ENCODE results near the gene UBASH3B.

The UBASH3B gene

DNA sequence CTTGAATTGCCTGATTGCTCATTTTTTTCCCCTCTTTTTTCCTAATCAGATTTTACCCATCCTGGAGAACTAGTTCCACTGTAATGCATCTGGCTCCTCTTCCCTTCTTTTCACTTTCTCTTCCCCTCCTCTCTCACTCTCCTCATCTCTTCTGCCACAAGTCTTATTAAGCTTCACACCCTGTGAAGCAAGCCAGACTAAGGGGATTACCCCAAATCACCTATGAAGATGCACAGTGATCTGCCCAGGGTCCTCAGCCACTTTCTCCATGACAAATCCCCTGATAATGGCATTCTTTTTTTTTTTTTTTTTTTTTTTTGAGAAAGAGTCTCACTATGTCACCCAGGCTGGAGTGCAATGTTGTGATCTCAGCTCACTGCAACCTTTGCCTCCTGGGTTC is 11.2 kb downstream of the UBASH3B start:
- H3K36me3 ChIP-seq (ENCODE audit: insufficient read depth, low read depth, low read length) = no peaks in the 10 kb centered on the region
- H3K27me3 ChIP-seq (ENCODE audit: insufficient read depth, low read length) = no peaks in the 10 kb centered on the region
- H3K4me3 ChIP-seq (ENCODE audit: low read length) = no peak overlapping the region
- H3K9me3 ChIP-seq (ENCODE audit: insufficient read depth, low read depth, low read length) = no peaks in the 10 kb centered on the region
- H3K9ac ChIP-seq (ENCODE audit: low read depth, low read length) = no peak overlapping the region
- no peaks in the 10 kb centered on the region for H3K4me1 ChIP-seq (ENCODE audit: insufficient read depth, low read length)
- no peak overlapping the region for H3K27ac ChIP-seq (ENCODE audit: low read length)

DNA sequence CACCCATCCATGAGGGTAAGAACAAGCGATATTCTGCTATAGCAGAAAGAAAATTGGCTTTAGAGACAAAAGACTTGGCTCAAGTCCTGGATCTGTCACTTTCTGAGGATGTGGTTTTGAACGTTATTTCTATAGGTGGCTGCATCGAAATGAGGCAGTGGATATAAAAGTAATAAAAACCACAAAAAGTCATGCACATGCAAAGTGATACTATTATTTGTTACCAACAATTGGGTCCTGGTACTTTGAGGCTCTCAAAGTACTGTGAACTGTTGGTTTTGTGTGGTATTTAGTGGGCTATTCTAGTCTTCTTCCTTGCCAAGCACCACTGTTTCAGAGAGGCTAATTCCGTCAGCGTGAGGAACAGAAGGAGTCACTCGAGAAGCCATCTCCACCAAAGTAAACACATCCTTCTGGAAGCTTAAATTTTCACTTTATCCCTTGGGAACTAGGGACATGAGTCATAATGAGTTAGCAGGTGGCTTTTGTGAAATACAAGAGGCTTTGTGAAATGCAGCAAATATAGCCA is 13.1 kb downstream of the UBASH3B start:
- Histone ChIP-seq H3K27me3 (ENCODE audit: insufficient read depth, low read length) (no peaks in the 10 kb centered on the region), H3K9me3 (ENCODE audit: insufficient read depth, low read depth, low read length) (no peaks in the 10 kb centered on the region), H3K27ac (ENCODE audit: low read length) (no peak overlapping the region), H3K4me1 (ENCODE audit: insufficient read depth, low read length) (no peaks in the 10 kb centered on the region), H3K4me3 (ENCODE audit: low read length) (no peak overlapping the region), H3K9ac (ENCODE audit: low read depth, low read length) (no peak overlapping the region), H3K36me3 (ENCODE audit: insufficient read depth, low read depth, low read length) (no peaks in the 10 kb centered on the region)

DNA sequence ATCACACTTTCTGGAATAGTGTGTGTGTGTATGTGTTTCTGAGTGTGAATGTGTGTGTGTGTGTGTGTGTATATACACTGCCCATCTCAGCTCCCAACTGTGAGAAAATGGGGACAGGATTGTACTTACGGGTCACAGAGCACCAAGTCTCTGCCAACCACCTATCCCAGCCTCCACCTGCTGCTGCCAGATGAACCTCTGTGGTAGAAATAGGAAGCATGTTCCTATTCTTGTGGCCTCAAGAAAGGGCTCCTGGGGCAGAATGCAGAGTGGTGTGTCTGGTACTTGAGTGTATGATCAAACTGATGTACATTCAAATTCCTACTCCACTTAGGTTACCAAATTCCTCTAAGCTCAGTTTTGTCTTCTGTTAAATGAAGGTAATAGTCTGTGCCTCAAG is 14.6 kb downstream of the UBASH3B start:
- Histone ChIP-seq H3K36me3 (ENCODE audit: insufficient read depth, low read depth, low read length) (no peaks in the 10 kb centered on the region), H3K27ac (ENCODE audit: low read length) (no peak overlapping the region), H3K27me3 (ENCODE audit: insufficient read depth, low read length) (no peaks in the 10 kb centered on the region), H3K4me3 (ENCODE audit: low read length) (no peak overlapping the region), H3K9ac (ENCODE audit: low read depth, low read length) (no peak overlapping the region), H3K9me3 (ENCODE audit: insufficient read depth, low read depth, low read length) (no peaks in the 10 kb centered on the region), H3K4me1 (ENCODE audit: insufficient read depth, low read length) (no peaks in the 10 kb centered on the region)

DNA sequence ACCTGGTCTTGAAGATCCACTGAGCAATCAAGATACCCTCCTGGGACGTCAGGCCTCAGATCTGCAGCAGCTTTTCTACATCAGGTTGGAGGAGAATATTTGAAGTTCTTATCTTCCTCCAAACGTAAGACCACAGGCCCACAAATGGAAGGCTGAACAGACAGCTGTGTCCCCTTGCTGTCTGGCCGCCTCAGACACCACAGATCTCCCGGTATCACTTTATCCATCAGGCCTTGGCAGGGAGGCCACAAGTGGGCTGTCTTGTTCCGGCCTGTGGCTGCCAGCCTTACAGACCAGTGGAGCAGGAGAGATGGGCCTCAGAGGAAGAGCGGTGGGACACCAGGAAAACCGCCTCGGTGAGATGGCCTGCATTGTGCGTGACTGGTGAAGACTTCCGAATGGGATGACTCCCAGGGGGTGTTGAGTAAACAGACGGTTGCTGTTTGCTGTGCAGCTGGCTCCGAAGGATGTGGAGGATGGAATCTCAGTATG is 15.9 kb downstream of the UBASH3B start:
- H3K4me1 ChIP-seq (ENCODE audit: insufficient read depth, low read length) = no peaks in the 10 kb centered on the region
- H3K36me3 ChIP-seq (ENCODE audit: insufficient read depth, low read depth, low read length) = no peaks in the 10 kb centered on the region
- H3K27me3 ChIP-seq (ENCODE audit: insufficient read depth, low read length) = no peaks in the 10 kb centered on the region
- H3K27ac ChIP-seq (ENCODE audit: low read length) = no peak overlapping the region
- no peak overlapping the region for H3K9ac ChIP-seq (ENCODE audit: low read depth, low read length)
- H3K9me3 ChIP-seq (ENCODE audit: insufficient read depth, low read depth, low read length) = no peaks in the 10 kb centered on the region
- no peak overlapping the region for H3K4me3 ChIP-seq (ENCODE audit: low read length)

DNA sequence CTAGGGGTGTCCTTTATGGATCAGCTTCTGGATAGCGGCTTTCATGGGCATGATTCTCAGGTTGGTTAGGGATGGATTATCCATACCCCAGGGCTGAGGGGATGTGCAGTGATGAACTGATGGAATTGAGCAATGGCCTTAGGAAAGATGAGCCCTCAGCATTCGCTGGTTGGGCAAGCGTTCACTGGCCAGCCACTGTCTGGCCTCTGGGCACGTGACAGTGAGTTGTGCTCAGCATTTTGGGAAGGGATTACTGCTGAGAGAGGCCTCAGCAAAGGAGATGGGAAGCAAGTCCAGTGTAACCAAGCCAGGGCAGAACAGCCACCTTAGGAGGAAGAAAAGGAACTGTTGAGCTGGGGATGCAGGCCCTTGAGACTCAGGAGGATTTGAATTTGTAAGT is 17.4 kb downstream of the UBASH3B start:
- H3K9me3 ChIP-seq (ENCODE audit: insufficient read depth, low read depth, low read length) = no peaks in the 10 kb centered on the region
- H3K36me3 ChIP-seq (ENCODE audit: insufficient read depth, low read depth, low read length) = no peaks in the 10 kb centered on the region
- no peaks in the 10 kb centered on the region for H3K27me3 ChIP-seq (ENCODE audit: insufficient read depth, low read length)
- no peak overlapping the region for H3K27ac ChIP-seq (ENCODE audit: low read length)
- no peak overlapping the region for H3K4me3 ChIP-seq (ENCODE audit: low read length)
- no peaks in the 10 kb centered on the region for H3K4me1 ChIP-seq (ENCODE audit: insufficient read depth, low read length)
- H3K9ac ChIP-seq (ENCODE audit: low read depth, low read length) = no peak overlapping the region

DNA sequence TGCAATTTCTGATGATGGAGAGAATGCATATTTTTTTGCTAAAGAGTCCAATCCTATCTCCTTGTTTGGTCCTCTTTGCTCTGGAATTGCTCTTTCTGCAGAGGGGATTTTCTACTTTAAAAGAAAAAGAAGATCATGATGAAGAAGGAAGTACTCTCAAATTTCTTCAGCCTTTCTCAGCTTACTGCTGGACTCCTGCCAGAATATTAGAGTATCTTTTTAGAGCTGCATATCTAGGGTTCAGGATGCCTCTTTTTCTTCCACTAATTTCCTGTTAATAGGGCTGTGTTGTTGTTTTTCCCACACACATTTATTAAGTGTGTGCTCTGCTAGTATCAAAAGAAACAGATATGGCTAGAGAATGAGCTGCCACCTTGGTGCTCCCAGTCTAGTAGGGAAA is 18.2 kb downstream of the UBASH3B start:
- no peak overlapping the region for H3K9ac ChIP-seq (ENCODE audit: low read depth, low read length)
- no peak overlapping the region for H3K27ac ChIP-seq (ENCODE audit: low read length)
- no peaks in the 10 kb centered on the region for H3K4me1 ChIP-seq (ENCODE audit: insufficient read depth, low read length)
- H3K27me3 ChIP-seq (ENCODE audit: insufficient read depth, low read length) = no peaks in the 10 kb centered on the region
- no peaks in the 10 kb centered on the region for H3K9me3 ChIP-seq (ENCODE audit: insufficient read depth, low read depth, low read length)
- no peak overlapping the region for H3K4me3 ChIP-seq (ENCODE audit: low read length)
- H3K36me3 ChIP-seq (ENCODE audit: insufficient read depth, low read depth, low read length) = no peaks in the 10 kb centered on the region

DNA sequence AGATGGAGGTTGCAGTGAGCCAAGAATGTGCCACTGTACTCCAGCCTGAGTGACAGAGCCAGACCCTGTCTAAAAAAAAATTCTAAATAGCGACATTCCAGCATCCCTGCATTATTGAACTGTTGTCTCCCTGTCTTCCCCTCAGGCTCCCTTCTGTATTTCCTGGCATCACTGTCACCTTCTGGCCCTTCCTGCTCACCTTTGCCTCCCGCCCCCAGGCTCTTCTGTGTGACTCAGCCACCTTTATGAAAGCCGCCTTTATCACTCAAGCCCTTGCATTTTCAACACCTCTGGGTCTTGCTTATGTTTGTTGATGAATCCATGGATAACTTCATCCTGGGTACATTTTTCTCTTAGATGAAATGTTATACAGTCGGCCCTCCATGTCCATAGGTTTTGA is 21.1 kb downstream of the UBASH3B start:
- Histone ChIP-seq H3K4me3 (ENCODE audit: low read length) (no peak overlapping the region), H3K27me3 (ENCODE audit: insufficient read depth, low read length) (no peaks in the 10 kb centered on the region), H3K27ac (ENCODE audit: low read length) (no peak overlapping the region), H3K4me1 (ENCODE audit: insufficient read depth, low read length) (0 out of 2 replicates have a peak, but pooled peaks cover 3% of the 10 kb centered on the region), H3K36me3 (ENCODE audit: insufficient read depth, low read depth, low read length) (no peaks in the 10 kb centered on the region), H3K9me3 (ENCODE audit: insufficient read depth, low read depth, low read length) (no peaks in the 10 kb centered on the region), H3K9ac (ENCODE audit: low read depth, low read length) (no peak overlapping the region)

DNA sequence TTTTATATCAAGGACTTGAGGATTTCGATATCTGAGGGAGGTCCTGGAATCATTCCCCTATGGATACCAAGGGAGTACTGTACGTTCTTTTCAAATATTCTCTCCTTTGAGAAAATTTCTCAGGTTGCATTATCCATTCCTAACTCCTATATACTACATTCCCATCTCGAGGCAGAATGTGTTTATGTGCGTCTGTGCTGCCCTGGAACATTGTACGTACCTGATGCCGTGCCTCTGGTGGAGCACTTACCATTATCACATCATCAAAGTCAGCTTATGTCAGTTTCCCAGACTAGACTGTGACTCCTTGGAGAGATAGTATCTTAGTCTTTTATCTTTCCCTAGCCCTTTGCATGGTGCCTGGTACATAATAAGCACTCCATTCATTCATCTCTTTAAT is 21.7 kb downstream of the UBASH3B start:
- Histone ChIP-seq H3K4me3 (ENCODE audit: low read length) (no peak overlapping the region), H3K36me3 (ENCODE audit: insufficient read depth, low read depth, low read length) (no peaks in the 10 kb centered on the region), H3K4me1 (ENCODE audit: insufficient read depth, low read length) (0 out of 2 replicates have a peak, but pooled peaks cover 3% of the 10 kb centered on the region), H3K27me3 (ENCODE audit: insufficient read depth, low read length) (no peaks in the 10 kb centered on the region), H3K9ac (ENCODE audit: low read depth, low read length) (no peak overlapping the region), H3K27ac (ENCODE audit: low read length) (no peak overlapping the region), H3K9me3 (ENCODE audit: insufficient read depth, low read depth, low read length) (no peaks in the 10 kb centered on the region)

DNA sequence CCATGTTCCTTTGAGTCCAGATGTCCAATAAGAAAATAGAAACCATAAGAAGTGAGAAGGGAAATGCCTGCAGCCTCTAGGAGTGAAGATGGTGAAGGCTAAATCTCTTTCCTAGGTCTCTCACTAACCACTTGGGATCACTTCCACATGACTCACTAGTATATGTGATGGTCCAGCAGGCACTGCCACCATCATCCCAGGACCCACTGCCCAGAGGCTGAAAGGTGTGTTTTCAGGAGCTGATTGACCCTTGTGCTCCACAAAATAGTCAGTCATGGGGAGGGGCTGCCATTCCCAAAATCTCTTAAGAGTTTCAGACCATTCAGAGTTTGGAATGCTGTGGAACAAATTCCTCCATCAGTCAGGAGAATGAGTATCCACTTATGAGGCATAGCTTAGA is 22.9 kb downstream of the UBASH3B start:
- no peak overlapping the region for H3K27ac ChIP-seq (ENCODE audit: low read length)
- no peak overlapping the region for H3K4me3 ChIP-seq (ENCODE audit: low read length)
- no peaks in the 10 kb centered on the region for H3K9me3 ChIP-seq (ENCODE audit: insufficient read depth, low read depth, low read length)
- no peaks in the 10 kb centered on the region for H3K36me3 ChIP-seq (ENCODE audit: insufficient read depth, low read depth, low read length)
- H3K4me1 ChIP-seq (ENCODE audit: insufficient read depth, low read length) = 0 out of 2 replicates have a peak, but pooled peaks cover 3% of the 10 kb centered on the region
- no peaks in the 10 kb centered on the region for H3K27me3 ChIP-seq (ENCODE audit: insufficient read depth, low read length)
- no peak overlapping the region for H3K9ac ChIP-seq (ENCODE audit: low read depth, low read length)

DNA sequence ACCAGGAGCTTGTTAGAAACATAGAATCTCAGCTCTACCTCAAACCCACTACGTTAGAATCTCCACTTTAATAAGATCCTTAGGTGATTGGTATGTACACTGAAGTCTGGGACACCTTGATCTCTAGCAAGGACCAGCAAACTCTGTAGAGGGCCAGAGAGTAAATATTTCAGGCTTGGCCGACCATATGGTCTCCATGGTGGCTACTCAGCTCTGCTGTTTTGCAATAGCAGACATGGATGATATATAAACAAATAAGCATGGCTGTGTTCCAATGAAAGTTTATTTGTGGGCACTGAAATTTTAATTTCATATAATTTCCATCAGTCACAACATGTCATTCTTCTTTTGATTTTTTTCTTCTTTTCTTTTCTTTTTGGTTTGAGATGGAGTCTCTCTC is 23.9 kb downstream of the UBASH3B start:
- Histone ChIP-seq H3K4me1 (ENCODE audit: insufficient read depth, low read length) (0 out of 2 replicates have a peak, but pooled peaks cover 3% of the 10 kb centered on the region), H3K9ac (ENCODE audit: low read depth, low read length) (no peak overlapping the region), H3K27ac (ENCODE audit: low read length) (no peak overlapping the region), H3K27me3 (ENCODE audit: insufficient read depth, low read length) (no peaks in the 10 kb centered on the region), H3K9me3 (ENCODE audit: insufficient read depth, low read depth, low read length) (no peaks in the 10 kb centered on the region), H3K36me3 (ENCODE audit: insufficient read depth, low read depth, low read length) (no peaks in the 10 kb centered on the region), H3K4me3 (ENCODE audit: low read length) (no peak overlapping the region)

DNA sequence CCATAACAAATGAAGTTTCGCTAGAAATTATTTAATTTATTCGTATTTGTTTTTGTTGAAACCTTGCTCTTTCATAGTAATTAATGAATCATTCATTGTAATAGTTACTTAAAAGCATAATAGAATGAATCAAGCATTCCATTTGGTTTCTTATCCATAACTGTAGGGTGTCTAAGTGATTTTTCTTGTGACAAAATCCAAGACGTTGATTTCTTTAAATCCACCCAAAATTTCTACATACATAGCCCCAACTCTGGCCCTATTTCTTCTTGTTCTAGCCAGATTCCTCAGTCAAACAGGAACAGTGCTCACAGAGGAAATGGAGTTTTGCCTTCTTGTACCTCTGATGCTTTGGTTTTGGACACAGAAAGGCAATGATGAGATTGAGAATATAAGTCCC is 25.5 kb downstream of the UBASH3B start:
- Histone ChIP-seq H3K27ac (ENCODE audit: low read length) (no peak overlapping the region), H3K4me1 (ENCODE audit: insufficient read depth, low read length) (0 out of 2 replicates have a peak, but pooled peaks cover 3% of the 10 kb centered on the region), H3K4me3 (ENCODE audit: low read length) (no peak overlapping the region)

DNA sequence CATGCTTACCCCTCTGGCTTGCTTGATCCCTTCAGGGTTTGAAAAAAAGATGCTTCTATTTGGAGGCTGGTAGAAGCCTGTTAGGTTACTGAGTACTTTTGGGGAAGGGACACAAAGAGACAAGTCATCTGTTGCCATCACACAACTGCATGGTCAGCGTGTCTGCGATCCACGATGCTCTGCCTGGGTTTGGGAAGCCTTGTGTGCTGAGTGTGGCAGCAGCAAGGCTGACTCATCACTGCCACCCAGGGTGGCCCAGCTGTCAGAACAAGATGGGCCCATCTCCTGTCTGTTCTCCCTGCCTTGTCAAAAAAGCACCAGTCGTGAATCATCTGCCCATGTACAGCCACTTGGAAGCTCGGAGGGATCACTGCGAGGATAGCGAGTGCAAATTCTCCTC is 26.2 kb downstream of the UBASH3B start:
- no peak overlapping the region for H3K27ac ChIP-seq (ENCODE audit: low read length)
- H3K9me3 ChIP-seq (ENCODE audit: insufficient read depth, low read depth, low read length) = no peaks in the 10 kb centered on the region
- no peak overlapping the region for H3K4me3 ChIP-seq (ENCODE audit: low read length)
- H3K4me1 ChIP-seq (ENCODE audit: insufficient read depth, low read length) = 0 out of 2 replicates have a peak, but pooled peaks cover 3% of the 10 kb centered on the region
- no peak overlapping the region for H3K9ac ChIP-seq (ENCODE audit: low read depth, low read length)
- no peaks in the 10 kb centered on the region for H3K27me3 ChIP-seq (ENCODE audit: insufficient read depth, low read length)
- no peaks in the 10 kb centered on the region for H3K36me3 ChIP-seq (ENCODE audit: insufficient read depth, low read depth, low read length)

More for the DNA sequence above, 25.5 kb downstream of the UBASH3B start:
- no peaks in the 10 kb centered on the region for H3K36me3 ChIP-seq (ENCODE audit: insufficient read depth, low read depth, low read length)
- no peak overlapping the region for H3K9ac ChIP-seq (ENCODE audit: low read depth, low read length)
- no peaks in the 10 kb centered on the region for H3K27me3 ChIP-seq (ENCODE audit: insufficient read depth, low read length)
- H3K9me3 ChIP-seq (ENCODE audit: insufficient read depth, low read depth, low read length) = no peaks in the 10 kb centered on the region
